Omental fat pad (tissue), 4 donors: Measurements from ENCODE around the gene POMT2. TPM values are rescaled to one million over a fixed set of nuclear protein-coding genes. Genes with fewer than 3 reads are reported as not detected.

Experiments
- ATAC-seq: fragments of 150-250 bp; one replicate; pipeline ENCODE4 v1.9.1; 2016; ENCODE audit warnings: mild to moderate bottlenecking, moderate library complexity; ENCODE audit not compliant: low FRiP score
- DNase-seq: peaks from one replicate; pipeline ENCODE4 v3.0.0-alpha.2; 2019; ENCODE audit warnings: low spot score
- total RNA-seq, 4 donors: library from RNA; depleted of rRNA; stranded (reverse); fragments of >200 nt; gene quantifications; one replicate each; pipeline ENCODE4 v1.1.0, GENCODE V29; 2016
- TF ChIP-seq, protein P1 (sequence below), 3 donors: fragments of 450-650 bp; IDR thresholded peaks; one replicate each; pipeline ENCODE4 v1.5.1; 2016 to 2017; ENCODE audit warnings: antibody characterized with exemption in 3 of 3, mild to moderate bottlenecking in 3 of 3, moderate library complexity in 2 of 3

POMT2 gene
- total RNA-seq, 4 donors from 2014 or later, result 14.3 to 23.3 (median 18.8) TPM

DNA sequence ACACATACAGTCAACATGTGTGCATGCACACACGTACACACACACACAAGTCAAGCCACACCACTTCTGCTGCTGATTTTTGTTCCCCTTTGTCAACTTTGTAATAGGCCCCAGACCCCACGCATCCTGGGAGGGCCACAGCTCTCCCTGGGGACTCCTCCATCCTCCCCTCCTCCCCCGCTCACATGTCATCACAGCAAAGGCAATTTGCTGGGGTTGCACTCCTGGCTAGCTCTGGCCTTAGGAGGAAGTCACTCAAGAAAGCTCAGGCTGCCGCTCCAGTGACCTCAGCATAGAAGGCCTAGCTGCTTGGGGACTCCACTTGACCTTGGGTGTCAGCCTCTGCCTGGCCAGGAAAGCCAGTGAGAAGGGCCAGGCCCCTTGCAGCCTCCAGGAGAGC, 76.8 kb downstream of the POMT2 start:
- no peak for ATAC-seq
- TF ChIP-seq, protein P1, sequence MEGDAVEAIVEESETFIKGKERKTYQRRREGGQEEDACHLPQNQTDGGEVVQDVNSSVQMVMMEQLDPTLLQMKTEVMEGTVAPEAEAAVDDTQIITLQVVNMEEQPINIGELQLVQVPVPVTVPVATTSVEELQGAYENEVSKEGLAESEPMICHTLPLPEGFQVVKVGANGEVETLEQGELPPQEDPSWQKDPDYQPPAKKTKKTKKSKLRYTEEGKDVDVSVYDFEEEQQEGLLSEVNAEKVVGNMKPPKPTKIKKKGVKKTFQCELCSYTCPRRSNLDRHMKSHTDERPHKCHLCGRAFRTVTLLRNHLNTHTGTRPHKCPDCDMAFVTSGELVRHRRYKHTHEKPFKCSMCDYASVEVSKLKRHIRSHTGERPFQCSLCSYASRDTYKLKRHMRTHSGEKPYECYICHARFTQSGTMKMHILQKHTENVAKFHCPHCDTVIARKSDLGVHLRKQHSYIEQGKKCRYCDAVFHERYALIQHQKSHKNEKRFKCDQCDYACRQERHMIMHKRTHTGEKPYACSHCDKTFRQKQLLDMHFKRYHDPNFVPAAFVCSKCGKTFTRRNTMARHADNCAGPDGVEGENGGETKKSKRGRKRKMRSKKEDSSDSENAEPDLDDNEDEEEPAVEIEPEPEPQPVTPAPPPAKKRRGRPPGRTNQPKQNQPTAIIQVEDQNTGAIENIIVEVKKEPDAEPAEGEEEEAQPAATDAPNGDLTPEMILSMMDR (IDR thresholded peaks at IDR 0.05), result no peak
- no peak for DNase-seq

DNA sequence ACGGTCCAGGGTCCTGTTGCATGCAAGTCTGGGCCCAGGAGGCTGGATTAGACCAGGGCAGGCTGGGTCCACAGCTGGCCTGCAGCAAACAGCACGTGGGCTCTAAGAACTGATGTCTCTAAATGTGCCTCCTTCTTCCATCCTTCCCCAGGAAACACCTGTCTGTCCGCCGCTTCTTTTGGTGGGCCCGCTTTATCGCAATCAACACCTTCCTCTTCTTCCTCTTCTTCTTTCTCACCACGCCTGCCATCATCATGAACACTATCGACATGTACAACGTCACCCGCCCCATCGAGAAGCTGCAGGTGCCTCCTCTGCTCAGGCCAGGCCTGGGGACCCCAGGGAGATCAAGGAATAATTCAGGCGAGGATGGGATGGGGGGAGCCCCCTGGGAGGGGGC, 77.9 kb downstream of the POMT2 start:
- DNase-seq, result no peak
- ATAC-seq, result no peak
- TF ChIP-seq, protein P1 (IDR thresholded peaks at IDR 0.05), result no peak

- ATAC-seq, result no peak
- TF ChIP-seq, protein P1 (IDR thresholded peaks at IDR 0.05), result no peak
- DNase-seq, result no peak
These were observed 78.7 kb downstream of the POMT2 start for GRCh38 chr14:77241955-77242354.

DNA sequence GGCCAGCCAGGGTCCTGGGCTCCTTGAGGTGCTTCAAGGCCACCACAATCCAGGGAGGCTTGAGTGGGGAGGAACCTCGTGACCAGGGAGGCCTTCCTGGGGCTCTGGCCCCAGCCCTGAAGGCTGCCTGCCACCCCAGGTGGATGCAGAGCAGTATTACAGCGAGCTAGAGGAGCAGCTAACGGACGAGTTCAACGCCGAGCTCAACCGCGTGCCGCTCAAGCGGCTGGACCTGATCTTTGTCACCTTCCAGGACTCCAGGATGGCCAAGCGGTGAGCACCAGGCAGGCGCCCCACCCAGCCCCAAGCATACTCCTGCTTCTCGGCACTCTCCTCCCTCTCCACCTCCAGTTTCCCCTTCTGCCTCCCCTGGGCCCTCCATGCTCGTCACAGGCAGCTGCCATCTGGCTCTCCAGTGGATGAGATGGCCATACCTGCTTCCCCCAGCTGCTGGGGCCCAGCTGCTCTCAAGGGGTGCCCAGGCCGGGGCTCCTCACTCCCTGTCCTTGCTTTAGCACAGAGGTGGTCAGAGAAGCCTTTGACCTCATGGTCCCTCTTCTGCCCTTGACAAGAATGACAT, 80.3 kb downstream of the POMT2 start:
- ATAC-seq (no peak), DNase-seq (no peak)
- TF ChIP-seq, protein P1 (IDR thresholded peaks at IDR 0.05), result no peak

- ATAC-seq, result no peak
- no peak for DNase-seq
- TF ChIP-seq, protein P1 (IDR thresholded peaks at IDR 0.05), result no peak
These were observed 81.3 kb downstream of the POMT2 start for GRCh38 chr14:77239412-77239811.

- ATAC-seq (no peak), DNase-seq (no peak)
- TF ChIP-seq, protein P1 (IDR thresholded peaks at IDR 0.05), result no peak
These were observed 81.7 kb downstream of the POMT2 start for GRCh38 chr14:77238996-77239395.

DNA sequence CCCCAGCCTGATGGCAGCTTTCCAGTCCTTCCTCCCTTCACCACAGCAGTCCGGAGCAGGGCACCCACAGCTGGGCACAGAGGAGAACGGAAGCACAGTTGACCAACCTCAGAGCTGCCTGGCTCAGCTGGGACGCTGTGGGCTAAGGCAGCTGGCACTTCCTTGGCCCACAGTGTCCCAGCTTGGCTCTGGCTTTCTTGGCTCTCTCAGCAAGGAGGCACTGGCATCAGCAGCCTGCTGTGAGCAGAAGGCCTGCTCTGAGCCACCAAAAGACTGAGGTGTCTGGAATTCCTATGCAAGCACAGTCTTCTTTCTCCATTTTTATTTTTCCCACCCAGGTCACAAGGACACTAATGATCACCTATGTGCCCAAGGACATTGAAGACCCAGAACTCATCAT, 82.3 kb downstream of the POMT2 start:
- ATAC-seq, result no peak
- DNase-seq, result no peak
- TF ChIP-seq, protein P1 (IDR thresholded peaks at IDR 0.05), result no peak
